KMS-11 (cell line): ENCODE data around the gene SLC4A8.
A peak's percentile ranks its signal among the peaks of the same experiment; 100 is the strongest.

ENCODE experiments used
- H2AFZ ChIP-seq: fragments of 200-600 bp; sonication (generic); 2 replicates; pipeline ENCODE4 v1.6.1; 2016; ENCODE audit warnings: antibody characterized with exemption, mixed run types, low read depth
- H3K27ac ChIP-seq: fragments of 200-600 bp; sonication (generic); 2 replicates; pipeline ENCODE4 v1.6.1; 2016; ENCODE audit warnings: mild to moderate bottlenecking, mixed run types
- H3K27me3 ChIP-seq: fragments of 200-600 bp; sonication (generic); 2 replicates; pipeline ENCODE4 v1.6.1; 2017; ENCODE audit warnings: mild to moderate bottlenecking, low read depth, mixed run types, moderate library complexity; ENCODE audit not compliant: insufficient read depth
- H3K36me3 ChIP-seq: fragments of 200-600 bp; sonication (generic); 2 replicates; pipeline ENCODE4 v1.6.1; 2017; ENCODE audit warnings: mild to moderate bottlenecking, mixed run types; ENCODE audit not compliant: insufficient read depth
- H3K4me1 ChIP-seq: fragments of 200-600 bp; sonication (generic); 2 replicates; pipeline ENCODE4 v1.6.1; 2016; ENCODE audit warnings: mild to moderate bottlenecking, low read depth, mixed run types; ENCODE audit not compliant: poor library complexity, severe bottlenecking
- H3K4me2 ChIP-seq: fragments of 200-600 bp; sonication (generic); 2 replicates; pipeline ENCODE4 v1.7.0; 2016; ENCODE audit warnings: mild to moderate bottlenecking, mixed run types
- H3K4me3 ChIP-seq: fragments of 200-600 bp; sonication (generic); IDR thresholded peaks from 2 replicates; pipeline ENCODE4 v1.6.1; 2017; ENCODE audit warnings: low read depth, low read length, mixed read lengths; ENCODE audit not compliant: insufficient read depth
- H3K79me2 ChIP-seq: fragments of 200-600 bp; sonication (generic); 2 replicates; pipeline ENCODE4 v1.6.1; 2016; ENCODE audit warnings: low read depth, mixed run types; ENCODE audit not compliant: insufficient read depth
- H3K9ac ChIP-seq: fragments of 200-600 bp; sonication (generic); 2 replicates; pipeline ENCODE4 v1.6.1; 2016; ENCODE audit warnings: mild to moderate bottlenecking, mixed run types
- H4K20me1 ChIP-seq: fragments of 200-600 bp; sonication (generic); 2 replicates; pipeline ENCODE4 v1.6.1; 2016; ENCODE audit warnings: mild to moderate bottlenecking, mixed run types; ENCODE audit not compliant: insufficient read depth
- TF ChIP-seq, protein P1 (sequence below): fragments of 200-600 bp; sonication (generic); conservative IDR thresholded peaks from 2 replicates; pipeline ENCODE4 v1.6.1; 2017; ENCODE audit warnings: low read depth, mild to moderate bottlenecking, antibody characterized with exemption, low read length, moderate library complexity, mixed read lengths

Gene SLC4A8

GRCh38 chr12:51521554-51522276, 97.1 kb downstream of the SLC4A8 start:
- Histone ChIP-seq H3K4me3 (no peak overlapping the region), H3K27me3 (no peaks in the 10 kb centered on the region), H3K4me2 (no peak overlapping the region), H3K9ac (no peak overlapping the region), H3K79me2 (no peaks in the 10 kb centered on the region), H3K27ac (no peak overlapping the region), H2AFZ (no peak overlapping the region), H3K36me3 (no peaks in the 10 kb centered on the region), H4K20me1 (no peaks in the 10 kb centered on the region), H3K4me1 (no peaks in the 10 kb centered on the region)
- TF ChIP-seq, protein P1, sequence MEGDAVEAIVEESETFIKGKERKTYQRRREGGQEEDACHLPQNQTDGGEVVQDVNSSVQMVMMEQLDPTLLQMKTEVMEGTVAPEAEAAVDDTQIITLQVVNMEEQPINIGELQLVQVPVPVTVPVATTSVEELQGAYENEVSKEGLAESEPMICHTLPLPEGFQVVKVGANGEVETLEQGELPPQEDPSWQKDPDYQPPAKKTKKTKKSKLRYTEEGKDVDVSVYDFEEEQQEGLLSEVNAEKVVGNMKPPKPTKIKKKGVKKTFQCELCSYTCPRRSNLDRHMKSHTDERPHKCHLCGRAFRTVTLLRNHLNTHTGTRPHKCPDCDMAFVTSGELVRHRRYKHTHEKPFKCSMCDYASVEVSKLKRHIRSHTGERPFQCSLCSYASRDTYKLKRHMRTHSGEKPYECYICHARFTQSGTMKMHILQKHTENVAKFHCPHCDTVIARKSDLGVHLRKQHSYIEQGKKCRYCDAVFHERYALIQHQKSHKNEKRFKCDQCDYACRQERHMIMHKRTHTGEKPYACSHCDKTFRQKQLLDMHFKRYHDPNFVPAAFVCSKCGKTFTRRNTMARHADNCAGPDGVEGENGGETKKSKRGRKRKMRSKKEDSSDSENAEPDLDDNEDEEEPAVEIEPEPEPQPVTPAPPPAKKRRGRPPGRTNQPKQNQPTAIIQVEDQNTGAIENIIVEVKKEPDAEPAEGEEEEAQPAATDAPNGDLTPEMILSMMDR: 0 out of 2 replicates have a peak, but pooled peaks have one; percentile 21

GRCh38 chr12:51522696-51523095, 98.1 kb downstream of the SLC4A8 start:
- Histone ChIP-seq H4K20me1 (no peaks in the 10 kb centered on the region), H3K9ac (no peak overlapping the region), H3K27ac (no peak overlapping the region), H3K4me1 (no peaks in the 10 kb centered on the region), H2AFZ (no peak overlapping the region), H3K36me3 (no peaks in the 10 kb centered on the region), H3K27me3 (no peaks in the 10 kb centered on the region), H3K4me2 (no peak overlapping the region), H3K79me2 (no peaks in the 10 kb centered on the region), H3K4me3 (no peak overlapping the region)
- TF ChIP-seq, protein P1: no peak

GRCh38 chr12:51524386-51524901, 99.8 kb downstream of the SLC4A8 start:
- Histone ChIP-seq H3K4me3 (no peak overlapping the region), H3K27me3 (no peaks in the 10 kb centered on the region), H3K79me2 (no peaks in the 10 kb centered on the region), H3K36me3 (no peaks in the 10 kb centered on the region), H3K27ac (no peak overlapping the region), H3K4me1 (no peaks in the 10 kb centered on the region), H2AFZ (no peak overlapping the region), H3K9ac (no peak overlapping the region), H3K4me2 (no peak overlapping the region), H4K20me1 (no peaks in the 10 kb centered on the region)
- TF ChIP-seq, protein P1: no peak

DNA sequence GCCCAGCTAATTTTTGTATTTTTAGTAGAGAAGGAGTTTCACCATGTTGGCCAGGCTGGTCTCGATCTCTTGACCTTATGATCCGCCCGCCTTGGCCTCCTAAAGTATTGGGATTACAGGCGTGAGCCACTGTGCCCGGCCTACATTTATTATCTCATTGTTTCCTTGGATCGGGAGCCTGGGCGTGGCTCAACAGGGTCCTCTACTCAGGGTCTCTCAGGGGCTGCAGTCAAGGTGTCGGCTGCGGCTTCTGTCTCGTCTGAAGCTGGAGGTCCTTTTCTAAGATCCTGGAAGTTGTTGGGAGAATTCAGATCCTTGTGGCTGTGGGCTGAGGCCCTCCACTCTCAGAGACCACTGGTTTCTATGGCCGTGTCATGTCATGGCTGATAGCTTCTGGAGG, 100.9 kb downstream of the SLC4A8 start:
- Histone ChIP-seq H3K27me3 (no peaks in the 10 kb centered on the region), H3K4me3 (no peak overlapping the region), H3K4me1 (no peaks in the 10 kb centered on the region), H3K79me2 (no peaks in the 10 kb centered on the region), H3K9ac (no peak overlapping the region), H4K20me1 (no peaks in the 10 kb centered on the region), H3K36me3 (no peaks in the 10 kb centered on the region), H3K27ac (no peak overlapping the region), H3K4me2 (no peak overlapping the region), H2AFZ (no peak overlapping the region)
- TF ChIP-seq, protein P1: no peak
